H1 (cell line): ENCODE data around the gene C9orf50. TPM values are rescaled to one million over a fixed set of nuclear protein-coding genes. Genes with fewer than 3 reads are reported as not detected.

Experiments used
- BRCA1 ChIP-seq: IDR thresholded peaks from 2 replicates; pipeline ENCODE4 v1.6.1; 2012; ENCODE audit warnings: low read depth, low read length, improper control_type of control experiment
- CHD1 ChIP-seq: IDR thresholded peaks from 2 replicates; pipeline ENCODE4 v1.6.1; 2012; ENCODE audit warnings: low read depth, low read length, improper control_type of control experiment
- GABPA ChIP-seq: IDR thresholded peaks from 2 replicates; pipeline ENCODE4 v1.6.1; 2011; ENCODE audit warnings: mild to moderate bottlenecking, low read length, moderate library complexity, borderline replicate concordance; ENCODE audit not compliant: insufficient read depth
- HDAC2 ChIP-seq, 2 experiments: fragments of 300-600 bp in 1 of 2; sonication (generic) in 1 of 2; IDR thresholded peaks; 2 replicates each; pipeline ENCODE4 v1.6.1; 2011 to 2012; ENCODE audit warnings: low read depth in 2 of 2, low read length in 2 of 2, mild to moderate bottlenecking in 2 of 2, moderate library complexity in 2 of 2, borderline replicate concordance in 1 of 2, inconsistent platforms in 1 of 2
- KDM4A ChIP-seq: IDR thresholded peaks from one replicate; pipeline ENCODE4 v1.7.1; 2012; ENCODE audit warnings: low read depth, mild to moderate bottlenecking, moderate library complexity, low read length, inconsistent platforms; ENCODE audit not compliant: severe bottlenecking
- POLR2AphosphoS5 ChIP-seq: IDR thresholded peaks from 2 replicates; pipeline ENCODE4 v1.6.1; 2011; ENCODE audit warnings: low read depth, low read length
- POU5F1 ChIP-seq: IDR thresholded peaks from 2 replicates; pipeline ENCODE4 v1.6.1; 2011; ENCODE audit warnings: low read depth, mild to moderate bottlenecking, low read length, moderate library complexity
- RXRA ChIP-seq: IDR thresholded peaks from 2 replicates; pipeline ENCODE4 v1.6.1; 2011; ENCODE audit warnings: low read depth, mild to moderate bottlenecking, low read length, moderate library complexity; ENCODE audit not compliant: insufficient read depth
- SP1 ChIP-seq: IDR thresholded peaks from 2 replicates; pipeline ENCODE4 v1.6.1; 2011; ENCODE audit warnings: low read depth, low read length
- polyA plus RNA-seq, 7 experiments: library from polyadenylated mRNA; depleted of rRNA in 3 of 7; stranded (reverse) in 5 of 7; unstranded in 2 of 7; fragments of >200 nt in 5 of 7; fragments of 200-250 nt in 2 of 7; gene quantifications; 1 replicate in 5 of 7; 2 replicates in 1 of 7; 4 replicates in 1 of 7; pipeline versions ENCODE4 v1.2.1 to v1.2.3, GENCODE V29; 2011 to 2013; ENCODE audit warnings: missing spikeins in 2 of 7, mixed read lengths in 2 of 7
- total RNA-seq: library from RNA; stranded (reverse); fragmentation: NEBNext Ultra II Directional; extraction: Animal tissue kit (Norgen Biotek cat#: 25700); gene quantifications from 2 replicates; pipeline ENCODE4 v1.2.1, GENCODE V29; 2021

C9orf50 gene
- total and polyA plus RNA-seq, 2 of the 8 experiments (the other 6 are each of a cell fraction or from before 2014, with no cell fraction given) = not detected

DNA sequence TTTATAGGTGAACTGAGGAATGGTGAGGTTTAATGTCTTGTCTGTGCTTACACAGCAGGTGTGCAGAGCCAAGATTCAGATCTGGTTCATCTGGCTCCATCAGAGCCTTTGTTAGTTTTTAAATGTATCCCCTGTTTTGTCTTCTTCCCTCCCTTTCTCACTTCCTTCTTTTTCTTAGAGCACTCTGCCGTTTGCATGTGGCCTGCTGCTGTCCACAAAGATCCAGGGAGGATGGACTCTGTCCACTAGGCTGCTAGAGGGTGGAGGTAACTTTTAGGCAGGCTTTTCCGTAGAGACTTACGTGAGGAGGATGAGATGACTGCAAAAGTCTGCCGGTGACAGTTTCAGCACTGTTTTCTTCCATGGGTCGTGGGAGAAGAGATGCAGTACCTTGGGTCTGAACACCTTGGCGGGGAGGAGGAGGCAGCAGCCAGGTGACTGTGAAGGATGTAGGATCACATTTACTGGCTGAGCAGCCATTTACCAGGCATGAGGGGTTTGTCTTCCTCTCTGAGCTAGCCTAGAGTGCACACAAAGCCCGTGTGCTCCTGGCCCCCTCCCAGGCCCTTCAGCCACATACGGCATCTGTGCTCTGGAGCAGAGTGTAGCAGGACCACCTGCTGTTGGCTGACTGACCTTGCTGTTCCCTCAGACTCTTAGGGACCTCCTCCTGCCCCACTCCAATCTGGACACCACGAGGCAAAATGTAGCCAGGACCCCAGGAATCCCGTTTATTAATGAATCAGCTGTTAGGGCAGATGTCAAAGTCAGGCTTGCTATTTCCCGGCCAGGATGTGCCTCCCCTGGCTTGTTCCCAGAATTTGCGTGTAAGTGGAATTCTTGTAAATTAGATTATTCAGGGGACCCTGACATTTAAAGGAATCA lies 6.9 kb upstream of the C9orf50 start (continued):
- TF ChIP-seq POLR2AphosphoS5 (no peak), BRCA1 (no peak), SP1 (no peak), RXRA (no peak), CHD1 (no peak), POU5F1 (no peak), KDM4A (no peak), HDAC2 (IDR thresholded peaks at IDR 0.05; ENCODE audit: borderline replicate concordance in 1 of 2, low read depth in 2 of 2, low read length in 2 of 2) (no peak), GABPA (no peak)
- TF ChIP-seq, all 59 proteins: peak for 0
